GM10266 (cell line): ENCODE results near the gene TMEM63A.

Experiments used
- DNase-seq: peaks from one replicate; pipeline ENCODE4 v3.0.0; 2012; ENCODE audit errors: extremely low spot score
- TF ChIP-seq, protein P1 (sequence below): IDR thresholded peaks from 2 replicates; pipeline ENCODE4 v1.5.1; 2012; ENCODE audit warnings: mild to moderate bottlenecking, low read depth; ENCODE audit not compliant: control insufficient read depth, insufficient read depth; ENCODE audit errors: missing control alignments

TMEM63A gene

DNA sequence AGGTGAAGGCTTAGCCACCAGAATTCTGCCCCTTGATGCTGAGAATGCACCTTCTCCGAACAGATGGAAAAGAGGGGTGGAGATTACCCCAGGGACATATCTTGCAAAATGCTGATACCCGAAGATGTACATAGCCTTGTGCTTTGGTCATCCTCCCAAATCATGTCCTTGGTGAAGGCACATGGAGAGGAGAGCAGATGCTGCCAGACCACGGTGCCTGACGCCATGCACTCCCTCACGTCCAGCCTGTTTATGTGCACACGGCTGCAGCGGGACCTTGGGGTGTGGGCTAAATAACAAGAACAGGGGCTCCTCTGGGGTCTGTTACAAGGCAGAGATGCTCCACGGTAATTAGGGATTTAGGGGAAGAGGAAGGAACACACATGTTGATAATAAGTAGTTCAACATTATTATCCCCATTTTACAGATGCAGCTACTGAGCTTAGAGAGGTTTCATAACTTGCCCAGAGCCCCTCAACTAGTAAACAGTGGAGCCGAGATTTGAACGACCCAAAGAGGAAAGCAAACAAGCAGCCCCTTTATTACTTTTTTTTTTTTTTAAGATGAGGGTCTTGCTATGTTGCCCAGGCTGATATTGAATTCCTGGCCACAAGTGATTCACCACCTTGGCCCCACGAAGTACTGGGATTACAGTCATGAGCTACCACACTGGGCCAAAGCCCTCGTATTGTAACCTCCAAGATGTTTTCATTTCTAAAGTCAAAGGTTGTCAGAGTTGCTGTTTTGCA lies 59.4 kb downstream of the TMEM63A start:
- TF ChIP-seq, protein P1, sequence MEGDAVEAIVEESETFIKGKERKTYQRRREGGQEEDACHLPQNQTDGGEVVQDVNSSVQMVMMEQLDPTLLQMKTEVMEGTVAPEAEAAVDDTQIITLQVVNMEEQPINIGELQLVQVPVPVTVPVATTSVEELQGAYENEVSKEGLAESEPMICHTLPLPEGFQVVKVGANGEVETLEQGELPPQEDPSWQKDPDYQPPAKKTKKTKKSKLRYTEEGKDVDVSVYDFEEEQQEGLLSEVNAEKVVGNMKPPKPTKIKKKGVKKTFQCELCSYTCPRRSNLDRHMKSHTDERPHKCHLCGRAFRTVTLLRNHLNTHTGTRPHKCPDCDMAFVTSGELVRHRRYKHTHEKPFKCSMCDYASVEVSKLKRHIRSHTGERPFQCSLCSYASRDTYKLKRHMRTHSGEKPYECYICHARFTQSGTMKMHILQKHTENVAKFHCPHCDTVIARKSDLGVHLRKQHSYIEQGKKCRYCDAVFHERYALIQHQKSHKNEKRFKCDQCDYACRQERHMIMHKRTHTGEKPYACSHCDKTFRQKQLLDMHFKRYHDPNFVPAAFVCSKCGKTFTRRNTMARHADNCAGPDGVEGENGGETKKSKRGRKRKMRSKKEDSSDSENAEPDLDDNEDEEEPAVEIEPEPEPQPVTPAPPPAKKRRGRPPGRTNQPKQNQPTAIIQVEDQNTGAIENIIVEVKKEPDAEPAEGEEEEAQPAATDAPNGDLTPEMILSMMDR: no peak
- DNase-seq: no peak

DNA sequence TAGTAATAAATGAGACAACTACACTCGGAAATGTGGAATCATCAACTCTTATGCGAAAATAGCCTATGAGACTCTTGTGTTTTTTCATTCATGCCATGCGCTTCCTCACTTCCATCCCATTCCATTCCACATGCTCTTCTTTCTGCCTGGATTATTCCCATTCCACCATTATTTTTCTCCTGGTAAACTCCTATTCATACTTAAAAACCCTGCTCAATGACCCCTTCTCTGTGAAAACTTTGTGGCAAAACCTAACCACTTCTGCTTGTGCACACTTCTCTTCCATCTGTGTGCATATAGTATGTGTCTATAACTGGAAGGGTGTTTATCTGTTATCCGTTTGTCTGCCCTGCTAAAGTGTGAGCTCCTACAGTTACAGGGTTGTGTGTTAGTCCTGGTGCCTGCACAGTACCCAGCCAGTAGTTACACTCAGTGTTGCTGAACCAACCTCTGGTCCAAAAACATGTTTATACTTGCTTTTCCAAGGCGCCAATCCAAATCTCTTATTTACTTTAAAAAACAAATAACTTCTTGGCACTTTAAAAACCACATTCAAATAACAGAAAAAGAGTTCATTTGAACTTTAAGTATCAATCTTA lies 61.6 kb downstream of the TMEM63A start:
- no peak for DNase-seq
- TF ChIP-seq, protein P1: no peak

DNA sequence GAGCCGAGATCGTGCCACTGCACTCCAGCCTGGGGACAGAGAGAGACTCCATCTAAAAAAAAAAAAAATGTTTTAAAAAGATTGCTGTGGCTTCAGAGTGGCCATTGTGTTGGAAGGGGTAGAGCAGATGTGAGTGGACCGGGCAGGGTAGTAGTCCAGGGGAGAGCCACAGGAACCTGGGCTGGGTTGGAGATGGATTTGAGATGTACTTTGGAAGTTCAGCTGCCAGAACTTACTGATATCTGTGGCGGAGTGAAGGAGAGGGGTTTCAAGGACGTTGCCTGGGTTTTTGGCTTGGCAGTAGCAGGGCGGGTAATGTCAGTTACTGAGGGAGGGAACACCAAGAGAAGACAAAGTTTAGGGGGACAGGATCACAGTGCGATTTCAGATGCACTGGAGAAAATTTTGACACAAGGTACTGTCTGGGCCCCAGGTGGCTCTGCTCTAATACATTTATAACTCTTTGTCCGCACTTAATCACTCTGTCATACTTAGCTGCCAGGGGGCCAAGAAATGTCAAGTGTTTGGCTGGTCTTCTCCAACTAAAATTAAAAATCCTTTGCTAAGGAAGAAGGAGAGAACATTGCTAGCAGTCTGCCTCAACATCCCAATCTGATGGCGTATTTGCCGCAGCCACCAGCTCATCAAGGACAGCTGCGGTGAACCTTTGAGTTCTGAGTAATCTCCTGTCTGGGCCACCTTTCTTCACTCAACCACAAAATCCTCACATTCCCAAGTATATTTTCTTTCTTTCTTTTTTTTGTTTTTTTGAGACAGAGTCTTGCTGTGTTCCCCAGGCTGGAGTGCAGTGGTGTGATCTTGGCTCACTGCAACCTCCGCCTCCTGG lies 62.6 kb downstream of the TMEM63A start:
- DNase-seq: no peak
- TF ChIP-seq, protein P1: no peak

DNA sequence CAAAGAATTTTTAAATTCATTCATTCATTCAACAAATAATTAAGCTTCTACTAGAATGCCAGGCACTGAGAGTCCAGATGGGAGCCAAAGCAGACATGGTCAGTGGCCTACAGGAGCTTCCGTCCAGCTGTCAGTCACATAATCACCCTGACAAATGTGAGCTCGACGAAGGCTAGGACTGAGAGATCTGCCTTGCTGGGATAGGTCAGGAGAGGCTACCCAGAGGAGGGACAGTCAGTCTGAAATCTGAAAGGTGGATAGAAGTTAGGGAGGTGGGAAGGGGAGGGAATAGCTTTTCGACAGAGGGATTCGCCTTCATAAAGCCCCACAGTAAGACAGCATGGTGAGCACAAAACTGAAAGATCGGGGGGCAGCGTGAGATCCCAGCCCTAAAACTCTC lies 64.0 kb downstream of the TMEM63A start:
- TF ChIP-seq, protein P1: no peak
- no peak for DNase-seq

DNA sequence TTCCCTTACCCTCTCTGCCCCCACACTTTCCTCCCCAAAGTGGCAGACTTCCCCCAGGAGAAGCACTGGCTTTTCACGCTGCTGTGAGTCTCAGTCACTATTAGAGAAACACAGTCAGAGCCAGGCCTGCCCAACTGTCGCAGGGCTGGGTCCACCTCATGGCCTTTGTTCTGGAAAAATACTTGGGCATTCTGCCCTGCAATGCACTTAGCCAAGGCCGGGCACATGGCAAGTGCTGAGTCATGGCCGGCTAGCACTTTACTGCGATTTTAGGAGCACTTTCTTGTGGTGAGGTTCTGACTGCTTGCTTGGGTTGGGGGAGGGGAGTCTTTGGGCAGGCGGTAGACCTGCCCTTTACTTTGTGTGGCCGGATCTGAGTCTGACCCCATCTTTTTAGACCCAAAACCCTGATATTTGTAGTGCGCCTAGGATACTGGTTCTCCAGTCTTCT lies 64.5 kb downstream of the TMEM63A start:
- TF ChIP-seq, protein P1: no peak
- no peak for DNase-seq

DNA sequence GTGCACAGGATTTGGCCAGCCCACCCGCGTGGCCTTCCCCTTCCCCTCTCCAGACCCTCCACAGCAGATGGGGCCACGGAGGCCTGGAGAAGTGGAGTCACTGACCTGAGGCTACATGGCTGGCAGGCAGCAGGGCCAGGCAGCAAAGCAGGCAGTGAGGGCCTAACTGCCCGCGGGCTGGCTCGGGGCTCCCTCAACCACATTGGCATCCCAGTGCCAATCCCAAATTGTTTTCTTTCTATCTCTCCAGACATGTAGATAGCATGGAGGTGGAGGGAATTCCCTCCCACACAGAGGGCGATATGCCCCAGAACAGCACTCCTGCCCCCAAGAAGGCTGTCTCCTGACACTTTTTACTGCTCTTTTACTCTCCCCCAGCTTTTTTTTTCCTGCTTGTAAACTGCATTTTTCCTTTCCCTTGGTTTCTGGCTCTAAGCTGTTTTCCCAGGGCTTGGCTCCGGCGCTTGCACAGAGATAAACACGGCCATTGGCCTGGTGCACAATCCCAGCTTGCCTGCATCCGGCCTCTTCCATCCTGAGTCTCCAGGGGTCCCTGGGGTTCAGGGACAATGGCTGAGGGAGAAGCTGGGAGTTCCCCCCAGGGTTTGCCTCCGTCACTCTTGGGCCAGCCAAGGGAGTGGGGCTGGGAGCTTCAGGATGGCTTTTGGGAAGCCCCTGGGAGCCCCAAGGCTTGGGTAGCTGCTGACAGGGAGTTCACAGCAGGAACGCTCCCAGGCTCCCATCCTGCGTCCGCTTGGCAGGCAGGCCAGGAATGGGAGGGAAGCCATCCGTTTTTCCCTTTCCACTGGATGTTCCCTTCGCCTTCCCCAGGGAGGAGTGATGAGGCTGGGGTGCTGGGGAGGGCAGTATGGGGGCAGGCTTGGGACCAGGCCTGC lies 65.3 kb downstream of the TMEM63A start:
- TF ChIP-seq, protein P1: no peak
- DNase-seq: no peak
